Measurements from ENCODE around the gene CFAP74.

Gene CFAP74

DNA sequence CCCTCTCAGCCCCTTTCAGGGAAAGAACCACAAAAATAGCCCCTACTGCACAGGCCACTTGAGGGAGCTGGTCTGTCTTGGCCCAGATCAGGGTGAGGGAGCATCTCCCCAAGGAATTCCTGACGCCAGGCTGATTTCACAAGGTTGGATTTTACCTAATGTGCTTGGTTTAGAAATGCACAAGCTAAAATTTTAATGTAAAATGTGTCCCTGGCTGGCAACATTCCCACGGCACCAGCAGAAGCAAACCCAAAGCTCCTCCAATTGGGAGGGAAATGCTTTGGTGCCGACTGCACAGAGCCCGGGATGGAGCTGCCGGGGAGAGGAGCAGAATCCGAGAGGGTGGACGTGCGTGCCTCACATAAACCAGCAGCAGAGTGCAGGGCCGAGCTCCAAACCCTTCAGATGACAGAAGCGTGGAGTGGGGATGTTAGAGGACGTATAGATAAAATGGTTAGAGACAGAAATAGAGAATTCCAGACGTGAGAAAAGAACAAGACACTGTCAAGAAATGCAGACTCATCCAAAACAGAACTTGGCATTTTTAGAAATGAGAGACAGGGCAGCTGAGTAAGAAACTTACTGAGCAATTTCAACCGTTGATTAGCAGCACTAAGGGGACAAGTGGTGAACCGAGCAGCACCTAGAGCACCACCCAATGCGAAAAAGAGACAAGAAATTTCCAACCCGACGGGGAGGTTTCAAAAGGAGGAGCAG, 42.9 kb downstream of the CFAP74 start:
- no peak for TF ChIP-seq TAF1 (IDR thresholded peaks at IDR 0.05; ENCODE audit: borderline replicate concordance, low read depth, low read length)
- TF ChIP-seq POLR2AphosphoS5 (IDR thresholded peaks at IDR 0.05; ENCODE audit: low read depth, low read length), result no peak
- TF ChIP-seq POLR2A (IDR thresholded peaks at IDR 0.05; ENCODE audit: low read depth, low read length), result no peak
- no peak for FAIRE-seq
- DNase-seq (ENCODE audit: insufficient read length), result no peak

DNA sequence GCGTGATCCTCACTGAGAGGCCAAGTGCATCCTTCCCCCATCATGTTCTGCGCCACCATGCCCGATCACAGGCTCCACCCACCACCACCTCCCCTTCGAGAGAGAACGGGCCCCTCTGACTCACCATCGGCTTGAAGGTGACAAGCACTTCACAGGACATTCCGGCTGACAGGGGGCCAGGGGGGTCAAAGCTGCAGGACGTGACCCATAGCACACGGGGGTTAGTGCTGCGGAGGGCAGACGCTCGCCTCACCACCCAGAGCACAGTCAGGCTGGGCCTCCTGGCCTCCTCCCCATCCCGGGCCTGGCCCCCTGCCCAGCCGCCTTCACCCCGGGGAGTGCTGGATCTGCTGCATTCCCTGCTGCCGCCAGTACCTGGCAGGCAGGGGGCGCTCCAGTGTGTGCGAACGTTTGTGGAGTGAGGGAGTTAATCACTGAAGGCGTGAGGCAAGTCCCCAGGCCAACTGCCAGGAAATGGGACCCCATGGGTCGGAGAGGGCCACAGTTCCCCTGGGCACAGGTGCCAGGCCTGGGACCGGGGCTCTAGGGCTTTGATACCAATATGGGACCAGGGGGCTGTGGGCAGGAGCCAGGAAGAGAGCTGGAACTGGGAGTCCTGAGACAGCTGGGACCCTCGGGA, 43.6 kb downstream of the CFAP74 start:
- TF ChIP-seq POLR2AphosphoS5 (IDR thresholded peaks at IDR 0.05; ENCODE audit: low read depth, low read length) (no peak), TAF1 (IDR thresholded peaks at IDR 0.05; ENCODE audit: borderline replicate concordance, low read depth, low read length) (no peak), POLR2A (IDR thresholded peaks at IDR 0.05; ENCODE audit: low read depth, low read length) (no peak)
- FAIRE-seq (no peak), DNase-seq (ENCODE audit: insufficient read length) (peak; percentile 75)

DNA sequence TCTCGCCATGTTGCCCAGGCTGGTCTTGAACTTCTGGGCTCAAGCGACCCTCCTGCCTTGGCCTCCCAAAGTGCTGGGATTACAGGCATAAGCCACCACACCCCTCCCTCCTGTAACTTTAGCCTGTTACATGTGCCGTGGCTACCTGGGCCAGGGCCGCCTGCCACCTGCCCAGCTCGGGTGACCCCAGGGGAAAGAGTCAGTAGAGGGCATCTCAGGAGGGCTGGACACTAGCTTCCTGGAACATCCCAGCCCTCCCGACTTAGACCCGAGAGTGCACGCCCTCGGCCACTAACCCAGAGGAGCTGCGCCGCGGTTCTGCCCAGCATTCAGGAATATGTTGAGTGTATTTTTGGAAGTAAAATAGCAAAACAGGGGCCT, 44.1 kb downstream of the CFAP74 start:
- TF ChIP-seq POLR2A (IDR thresholded peaks at IDR 0.05; ENCODE audit: low read depth, low read length) (no peak), TAF1 (IDR thresholded peaks at IDR 0.05; ENCODE audit: borderline replicate concordance, low read depth, low read length) (no peak), POLR2AphosphoS5 (IDR thresholded peaks at IDR 0.05; ENCODE audit: low read depth, low read length) (no peak)

DNA sequence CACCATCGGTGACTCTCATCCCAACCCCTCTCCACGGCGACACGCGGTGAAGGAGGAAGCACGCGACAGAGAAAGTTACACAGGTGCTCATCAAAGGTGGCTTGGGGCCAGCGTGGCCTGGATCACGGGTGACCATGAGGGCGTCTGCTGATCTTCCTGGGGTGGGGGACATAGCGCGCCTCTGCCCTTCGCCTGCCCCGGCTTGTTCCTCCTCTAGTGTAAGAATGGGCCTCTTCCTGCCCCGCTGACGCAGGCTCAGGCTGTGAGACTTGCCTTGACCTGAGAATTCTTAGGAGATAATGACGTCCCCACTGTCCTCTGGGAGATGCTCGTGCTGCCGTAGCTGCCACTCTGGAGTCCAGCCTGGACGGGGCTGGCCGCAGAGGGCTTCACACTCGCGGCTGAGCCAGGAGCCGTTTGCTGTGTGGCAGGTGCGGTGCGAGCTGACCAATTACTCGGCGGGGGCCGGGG, 45.5 kb downstream of the CFAP74 start:
- DNase-seq (ENCODE audit: insufficient read length) (no peak), FAIRE-seq (no peak)
- no peak for TF ChIP-seq POLR2AphosphoS5 (IDR thresholded peaks at IDR 0.05; ENCODE audit: low read depth, low read length)
- TF ChIP-seq TAF1 (IDR thresholded peaks at IDR 0.05; ENCODE audit: borderline replicate concordance, low read depth, low read length), result no peak
- no peak for TF ChIP-seq POLR2A (IDR thresholded peaks at IDR 0.05; ENCODE audit: low read depth, low read length)

More for the DNA sequence above, 44.1 kb downstream of the CFAP74 start:
- FAIRE-seq (no peak), DNase-seq (ENCODE audit: insufficient read length) (no peak)

DNA sequence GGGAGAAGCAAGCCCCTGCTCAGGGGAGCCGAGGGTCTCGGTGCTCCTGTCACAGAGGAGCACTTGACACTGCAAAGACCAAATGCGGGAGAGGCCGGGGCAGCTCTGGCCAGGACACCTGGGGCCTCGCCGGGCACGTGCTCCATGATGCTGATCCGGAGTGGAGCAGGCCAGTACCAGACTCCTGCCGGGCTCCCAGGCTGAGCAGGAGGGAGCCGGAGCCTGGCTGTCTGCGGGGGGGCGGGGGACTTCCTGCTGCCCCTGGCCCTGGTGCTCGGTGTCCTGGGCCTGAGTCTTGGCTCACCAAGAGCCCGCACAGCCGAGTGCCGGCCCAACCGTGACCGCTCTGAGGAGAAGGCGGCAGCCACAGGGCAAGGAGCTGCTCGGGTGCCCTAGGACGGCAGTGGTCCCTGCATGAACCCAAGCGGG, 46.0 kb downstream of the CFAP74 start:
- no peak for TF ChIP-seq TAF1 (IDR thresholded peaks at IDR 0.05; ENCODE audit: borderline replicate concordance, low read depth, low read length)
- TF ChIP-seq POLR2AphosphoS5 (IDR thresholded peaks at IDR 0.05; ENCODE audit: low read depth, low read length), result no peak
- no peak for TF ChIP-seq POLR2A (IDR thresholded peaks at IDR 0.05; ENCODE audit: low read depth, low read length)
- FAIRE-seq, result no peak
- no peak for DNase-seq (ENCODE audit: insufficient read length)

DNA sequence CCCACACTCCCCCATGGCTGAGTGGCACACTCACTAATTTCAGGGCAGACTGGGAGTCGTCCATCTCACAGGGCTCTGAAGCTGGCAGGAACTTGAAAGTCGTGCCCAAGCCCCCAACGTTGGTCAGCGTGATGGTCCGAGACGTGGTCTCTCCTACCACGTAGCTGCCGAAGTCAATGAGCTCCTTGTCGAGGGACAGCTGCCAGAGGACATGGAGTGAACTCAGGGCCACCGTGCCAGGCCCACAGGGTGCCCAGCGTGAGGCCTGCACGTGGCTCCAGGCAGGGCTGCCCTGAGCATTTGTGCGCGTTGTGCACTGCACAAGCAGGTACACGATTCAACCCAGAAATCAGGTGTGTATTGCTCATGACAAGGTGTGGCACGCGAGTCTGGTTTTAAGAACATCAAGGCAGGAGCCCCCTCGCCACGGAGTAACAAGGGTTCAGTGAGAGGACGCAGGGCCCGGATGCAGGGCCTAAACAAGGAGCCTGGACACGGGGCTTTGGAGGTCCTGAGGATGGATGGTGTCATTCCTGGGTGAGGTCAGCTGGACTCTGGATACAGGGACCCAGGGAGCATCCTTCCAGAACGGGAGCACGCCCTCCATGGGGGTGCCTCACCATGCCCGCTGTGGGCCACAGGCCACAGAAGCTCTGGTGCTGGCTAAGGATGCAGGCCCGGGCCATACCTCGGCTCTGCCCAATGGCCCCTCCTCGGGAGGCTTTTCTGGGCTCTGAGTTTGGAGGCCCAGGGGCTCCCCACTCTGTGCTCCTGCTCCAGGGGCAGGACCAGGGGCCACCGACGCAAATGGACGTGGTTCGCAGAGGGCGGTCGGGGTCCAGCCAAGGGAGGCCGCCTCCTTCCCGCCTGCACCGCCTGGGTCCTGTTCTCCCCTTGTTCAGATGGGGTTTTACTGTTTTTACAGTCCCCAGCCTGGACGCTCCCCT, 46.7 kb downstream of the CFAP74 start:
- FAIRE-seq, result no peak
- no peak for DNase-seq (ENCODE audit: insufficient read length)
- TF ChIP-seq POLR2AphosphoS5 (IDR thresholded peaks at IDR 0.05; ENCODE audit: low read depth, low read length) (no peak), TAF1 (IDR thresholded peaks at IDR 0.05; ENCODE audit: borderline replicate concordance, low read depth, low read length) (no peak), POLR2A (IDR thresholded peaks at IDR 0.05; ENCODE audit: low read depth, low read length) (no peak)

DNA sequence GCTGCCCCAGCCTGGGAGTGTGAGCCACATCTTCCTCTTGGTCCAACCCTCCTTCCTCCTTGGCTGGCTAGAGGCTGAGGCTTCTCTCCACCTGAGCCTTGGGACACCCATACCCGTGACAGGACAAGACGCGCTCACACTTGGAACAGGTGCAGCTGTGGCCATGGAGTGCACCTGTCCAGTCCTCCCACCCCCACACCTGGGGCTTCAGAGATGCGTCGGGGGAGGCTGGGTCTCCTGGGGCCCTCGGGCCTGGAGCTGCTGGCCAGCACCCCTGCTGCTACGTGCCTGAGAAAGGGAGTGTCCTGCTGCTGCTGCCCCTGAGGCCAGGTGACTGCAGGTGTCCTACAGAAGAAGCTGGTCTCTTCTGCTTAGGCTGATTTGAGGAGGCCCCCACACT, 47.5 kb downstream of the CFAP74 start:
- TF ChIP-seq TAF1 (IDR thresholded peaks at IDR 0.05; ENCODE audit: borderline replicate concordance, low read depth, low read length), result no peak
- TF ChIP-seq POLR2AphosphoS5 (IDR thresholded peaks at IDR 0.05; ENCODE audit: low read depth, low read length), result no peak
- TF ChIP-seq POLR2A (IDR thresholded peaks at IDR 0.05; ENCODE audit: low read depth, low read length), result no peak
- DNase-seq (ENCODE audit: insufficient read length), result no peak
- FAIRE-seq, result no peak

DNA sequence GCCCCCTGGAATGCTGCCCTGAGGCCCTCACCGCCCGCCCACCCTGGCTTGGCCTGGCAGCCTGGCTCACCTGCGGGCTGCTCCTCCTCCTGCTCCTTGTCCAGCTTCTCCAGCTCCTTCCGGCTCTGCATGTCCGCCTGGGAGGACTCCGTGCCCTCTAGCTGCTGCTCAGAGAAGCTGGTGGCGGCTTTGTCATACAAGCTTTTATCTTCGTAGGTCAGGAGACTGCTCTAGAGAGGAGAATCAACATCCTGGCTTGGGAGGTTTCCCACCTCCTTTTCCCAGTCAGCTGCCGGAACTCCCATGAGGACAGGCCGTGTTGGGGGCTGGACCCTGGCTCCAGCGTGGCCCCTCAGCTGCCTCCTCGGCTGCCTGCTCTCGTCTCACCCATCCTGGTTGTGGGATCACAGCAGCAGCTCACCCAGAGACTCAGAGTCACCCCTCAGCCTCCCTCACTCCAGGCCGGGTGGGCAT, 47.9 kb downstream of the CFAP74 start:
- no peak for FAIRE-seq

DNA sequence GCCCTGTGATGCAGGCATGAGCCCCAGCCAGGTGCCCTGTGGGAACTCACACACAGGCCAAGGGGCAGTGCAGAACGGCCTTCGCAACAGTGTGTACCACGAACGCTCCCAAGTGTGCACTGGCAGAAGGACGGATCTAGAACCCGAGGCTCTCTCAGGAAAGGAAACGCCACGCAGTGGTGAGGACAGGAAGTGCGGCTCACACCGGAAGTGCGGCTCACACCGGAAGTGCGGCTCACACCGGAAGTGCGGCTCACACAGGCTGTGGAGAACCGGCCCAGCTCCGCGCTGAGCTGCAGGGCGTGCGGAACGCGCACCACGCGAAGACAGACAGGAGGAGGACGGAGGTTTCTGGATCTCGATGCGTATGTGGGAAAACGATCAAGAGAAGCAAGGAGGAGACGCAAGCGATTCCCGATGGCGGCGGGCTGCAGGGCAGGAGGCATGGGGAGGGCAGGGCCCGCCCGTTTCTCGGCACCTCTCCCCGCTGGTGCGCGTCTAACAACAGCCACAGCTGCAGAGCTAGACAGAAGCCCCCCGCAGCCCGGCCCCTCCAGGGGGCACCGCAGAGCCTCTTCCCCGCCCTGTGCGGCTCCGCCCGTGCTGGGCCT, 48.6 kb downstream of the CFAP74 start:
- FAIRE-seq, result no peak
- no peak for DNase-seq (ENCODE audit: insufficient read length)
- no peak for TF ChIP-seq POLR2AphosphoS5 (IDR thresholded peaks at IDR 0.05; ENCODE audit: low read depth, low read length)
- TF ChIP-seq TAF1 (IDR thresholded peaks at IDR 0.05; ENCODE audit: borderline replicate concordance, low read depth, low read length), result no peak
- TF ChIP-seq POLR2A (IDR thresholded peaks at IDR 0.05; ENCODE audit: low read depth, low read length), result no peak

More for the DNA sequence above, 47.9 kb downstream of the CFAP74 start:
- TF ChIP-seq TAF1 (IDR thresholded peaks at IDR 0.05; ENCODE audit: borderline replicate concordance, low read depth, low read length) (no peak), POLR2AphosphoS5 (IDR thresholded peaks at IDR 0.05; ENCODE audit: low read depth, low read length) (no peak), POLR2A (IDR thresholded peaks at IDR 0.05; ENCODE audit: low read depth, low read length) (no peak)
- no peak for DNase-seq (ENCODE audit: insufficient read length)

DNA sequence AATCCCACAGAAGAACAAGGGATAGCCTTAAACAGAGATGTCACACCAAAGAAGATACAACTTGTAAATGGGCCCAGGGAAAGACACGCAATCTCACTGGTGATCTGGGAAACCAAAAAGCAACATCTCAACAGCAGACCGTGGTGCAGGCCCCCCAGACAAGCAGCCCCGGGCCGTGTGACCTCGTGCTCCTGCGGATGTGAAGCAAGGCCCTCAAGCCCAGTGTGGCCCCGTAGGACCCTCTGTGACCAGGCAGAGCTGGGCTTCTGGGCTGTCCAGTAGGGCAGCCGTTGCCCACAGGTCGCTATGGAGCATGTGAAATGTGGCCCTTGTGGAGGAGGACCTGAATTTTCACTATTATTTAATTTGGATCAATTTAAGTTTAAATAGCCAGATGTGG, 49.6 kb downstream of the CFAP74 start:
- DNase-seq (ENCODE audit: insufficient read length), result no peak
- TF ChIP-seq POLR2AphosphoS5 (IDR thresholded peaks at IDR 0.05; ENCODE audit: low read depth, low read length) (no peak), TAF1 (IDR thresholded peaks at IDR 0.05; ENCODE audit: borderline replicate concordance, low read depth, low read length) (no peak), POLR2A (IDR thresholded peaks at IDR 0.05; ENCODE audit: low read depth, low read length) (no peak)
- FAIRE-seq, result no peak

DNA sequence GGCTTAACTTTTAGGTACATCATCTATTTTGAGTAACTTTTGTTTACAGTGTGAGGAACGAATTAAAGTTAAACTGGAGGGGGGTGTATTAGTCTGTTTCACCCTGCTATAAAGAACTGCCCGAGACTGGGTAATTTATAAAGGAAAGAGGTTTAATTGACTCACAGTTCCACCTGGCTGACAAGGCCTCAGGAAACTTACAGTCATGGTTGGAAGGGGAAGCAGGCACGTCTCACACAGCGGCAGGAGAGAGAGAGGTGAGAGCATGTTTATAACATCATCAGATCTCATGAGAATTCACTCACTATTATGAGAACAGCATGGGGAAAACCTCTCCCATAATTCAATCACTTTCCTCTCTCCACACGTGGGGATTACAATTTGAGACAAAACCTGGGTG, 52.6 kb downstream of the CFAP74 start:
- FAIRE-seq, result no peak
- no peak for DNase-seq (ENCODE audit: insufficient read length)
- TF ChIP-seq POLR2AphosphoS5 (IDR thresholded peaks at IDR 0.05; ENCODE audit: low read depth, low read length) (no peak), TAF1 (IDR thresholded peaks at IDR 0.05; ENCODE audit: borderline replicate concordance, low read depth, low read length) (no peak)

Data from GM12892 (cell line).